ENCODE measurements around the gene ADAMTSL3.

DNA sequence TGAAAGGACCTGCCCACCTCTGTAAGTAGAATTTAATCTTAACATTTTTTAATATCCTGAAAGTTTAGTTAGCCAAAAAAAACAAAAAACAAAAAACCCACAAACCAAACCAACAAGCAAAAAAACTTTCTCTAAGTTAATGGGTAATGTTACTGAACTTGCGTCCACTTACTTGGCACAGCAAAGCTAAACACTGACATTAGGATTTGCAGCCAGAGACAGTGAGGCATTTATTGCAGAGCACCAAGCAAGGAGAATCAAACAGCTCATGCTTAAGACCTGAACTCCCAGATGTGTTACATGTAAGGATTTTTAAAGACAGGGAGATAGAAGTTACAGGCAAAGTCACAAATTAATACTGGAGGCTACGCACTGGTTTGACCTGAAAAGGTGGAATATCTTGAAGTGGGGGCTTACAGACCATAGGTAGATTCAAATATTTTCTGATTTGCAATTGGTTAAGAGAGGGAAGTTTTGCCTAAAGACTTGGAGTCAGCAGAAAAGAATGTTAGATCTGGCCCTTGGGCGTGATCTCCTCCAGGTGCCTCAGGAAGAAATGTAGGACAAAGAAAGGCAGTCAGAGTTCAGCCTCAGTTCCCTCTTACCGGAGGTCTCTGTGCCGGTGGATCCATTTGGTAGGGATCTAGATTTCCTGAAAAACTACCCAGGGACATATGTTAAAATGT is 205.0 kb downstream of the ADAMTSL3 start:
- TF ChIP-seq, protein P1, sequence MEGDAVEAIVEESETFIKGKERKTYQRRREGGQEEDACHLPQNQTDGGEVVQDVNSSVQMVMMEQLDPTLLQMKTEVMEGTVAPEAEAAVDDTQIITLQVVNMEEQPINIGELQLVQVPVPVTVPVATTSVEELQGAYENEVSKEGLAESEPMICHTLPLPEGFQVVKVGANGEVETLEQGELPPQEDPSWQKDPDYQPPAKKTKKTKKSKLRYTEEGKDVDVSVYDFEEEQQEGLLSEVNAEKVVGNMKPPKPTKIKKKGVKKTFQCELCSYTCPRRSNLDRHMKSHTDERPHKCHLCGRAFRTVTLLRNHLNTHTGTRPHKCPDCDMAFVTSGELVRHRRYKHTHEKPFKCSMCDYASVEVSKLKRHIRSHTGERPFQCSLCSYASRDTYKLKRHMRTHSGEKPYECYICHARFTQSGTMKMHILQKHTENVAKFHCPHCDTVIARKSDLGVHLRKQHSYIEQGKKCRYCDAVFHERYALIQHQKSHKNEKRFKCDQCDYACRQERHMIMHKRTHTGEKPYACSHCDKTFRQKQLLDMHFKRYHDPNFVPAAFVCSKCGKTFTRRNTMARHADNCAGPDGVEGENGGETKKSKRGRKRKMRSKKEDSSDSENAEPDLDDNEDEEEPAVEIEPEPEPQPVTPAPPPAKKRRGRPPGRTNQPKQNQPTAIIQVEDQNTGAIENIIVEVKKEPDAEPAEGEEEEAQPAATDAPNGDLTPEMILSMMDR (IDR thresholded peaks at IDR 0.05), result no peak
- TF ChIP-seq CREM (CRISPR knock-in tag; IDR thresholded peaks at IDR 0.05) (no peak), SP1 (CRISPR knock-in tag; conservative IDR thresholded peaks at IDR 0.05) (no peak), NR3C1 (CRISPR knock-in tag; conservative IDR thresholded peaks at IDR 0.05; ENCODE audit: low read depth) (no peak), ZNF138 (CRISPR knock-in tag; conservative IDR thresholded peaks at IDR 0.05) (no peak), NR2C2 (CRISPR knock-in tag; IDR thresholded peaks at IDR 0.05) (no peak), ZNF232 (CRISPR knock-in tag; IDR thresholded peaks at IDR 0.05) (no peak), ESRRA (CRISPR knock-in tag; IDR thresholded peaks at IDR 0.05; ENCODE audit: borderline replicate concordance) (no peak), NR1H2 (CRISPR knock-in tag; IDR thresholded peaks at IDR 0.05) (no peak)
- TF ChIP-seq, protein P2, sequence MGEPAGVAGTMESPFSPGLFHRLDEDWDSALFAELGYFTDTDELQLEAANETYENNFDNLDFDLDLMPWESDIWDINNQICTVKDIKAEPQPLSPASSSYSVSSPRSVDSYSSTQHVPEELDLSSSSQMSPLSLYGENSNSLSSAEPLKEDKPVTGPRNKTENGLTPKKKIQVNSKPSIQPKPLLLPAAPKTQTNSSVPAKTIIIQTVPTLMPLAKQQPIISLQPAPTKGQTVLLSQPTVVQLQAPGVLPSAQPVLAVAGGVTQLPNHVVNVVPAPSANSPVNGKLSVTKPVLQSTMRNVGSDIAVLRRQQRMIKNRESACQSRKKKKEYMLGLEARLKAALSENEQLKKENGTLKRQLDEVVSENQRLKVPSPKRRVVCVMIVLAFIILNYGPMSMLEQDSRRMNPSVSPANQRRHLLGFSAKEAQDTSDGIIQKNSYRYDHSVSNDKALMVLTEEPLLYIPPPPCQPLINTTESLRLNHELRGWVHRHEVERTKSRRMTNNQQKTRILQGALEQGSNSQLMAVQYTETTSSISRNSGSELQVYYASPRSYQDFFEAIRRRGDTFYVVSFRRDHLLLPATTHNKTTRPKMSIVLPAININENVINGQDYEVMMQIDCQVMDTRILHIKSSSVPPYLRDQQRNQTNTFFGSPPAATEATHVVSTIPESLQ (CRISPR knock-in tag; IDR thresholded peaks at IDR 0.05), result no peak
- TF ChIP-seq, protein P3, sequence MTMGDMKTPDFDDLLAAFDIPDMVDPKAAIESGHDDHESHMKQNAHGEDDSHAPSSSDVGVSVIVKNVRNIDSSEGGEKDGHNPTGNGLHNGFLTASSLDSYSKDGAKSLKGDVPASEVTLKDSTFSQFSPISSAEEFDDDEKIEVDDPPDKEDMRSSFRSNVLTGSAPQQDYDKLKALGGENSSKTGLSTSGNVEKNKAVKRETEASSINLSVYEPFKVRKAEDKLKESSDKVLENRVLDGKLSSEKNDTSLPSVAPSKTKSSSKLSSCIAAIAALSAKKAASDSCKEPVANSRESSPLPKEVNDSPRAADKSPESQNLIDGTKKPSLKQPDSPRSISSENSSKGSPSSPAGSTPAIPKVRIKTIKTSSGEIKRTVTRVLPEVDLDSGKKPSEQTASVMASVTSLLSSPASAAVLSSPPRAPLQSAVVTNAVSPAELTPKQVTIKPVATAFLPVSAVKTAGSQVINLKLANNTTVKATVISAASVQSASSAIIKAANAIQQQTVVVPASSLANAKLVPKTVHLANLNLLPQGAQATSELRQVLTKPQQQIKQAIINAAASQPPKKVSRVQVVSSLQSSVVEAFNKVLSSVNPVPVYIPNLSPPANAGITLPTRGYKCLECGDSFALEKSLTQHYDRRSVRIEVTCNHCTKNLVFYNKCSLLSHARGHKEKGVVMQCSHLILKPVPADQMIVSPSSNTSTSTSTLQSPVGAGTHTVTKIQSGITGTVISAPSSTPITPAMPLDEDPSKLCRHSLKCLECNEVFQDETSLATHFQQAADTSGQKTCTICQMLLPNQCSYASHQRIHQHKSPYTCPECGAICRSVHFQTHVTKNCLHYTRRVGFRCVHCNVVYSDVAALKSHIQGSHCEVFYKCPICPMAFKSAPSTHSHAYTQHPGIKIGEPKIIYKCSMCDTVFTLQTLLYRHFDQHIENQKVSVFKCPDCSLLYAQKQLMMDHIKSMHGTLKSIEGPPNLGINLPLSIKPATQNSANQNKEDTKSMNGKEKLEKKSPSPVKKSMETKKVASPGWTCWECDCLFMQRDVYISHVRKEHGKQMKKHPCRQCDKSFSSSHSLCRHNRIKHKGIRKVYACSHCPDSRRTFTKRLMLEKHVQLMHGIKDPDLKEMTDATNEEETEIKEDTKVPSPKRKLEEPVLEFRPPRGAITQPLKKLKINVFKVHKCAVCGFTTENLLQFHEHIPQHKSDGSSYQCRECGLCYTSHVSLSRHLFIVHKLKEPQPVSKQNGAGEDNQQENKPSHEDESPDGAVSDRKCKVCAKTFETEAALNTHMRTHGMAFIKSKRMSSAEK (CRISPR knock-in tag; IDR thresholded peaks at IDR 0.05; ENCODE audit: borderline replicate concordance), result no peak
- TF ChIP-seq, protein P4, sequence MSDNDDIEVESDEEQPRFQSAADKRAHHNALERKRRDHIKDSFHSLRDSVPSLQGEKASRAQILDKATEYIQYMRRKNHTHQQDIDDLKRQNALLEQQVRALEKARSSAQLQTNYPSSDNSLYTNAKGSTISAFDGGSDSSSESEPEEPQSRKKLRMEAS (CRISPR knock-in tag; IDR thresholded peaks at IDR 0.05), result no peak
- TF ChIP-seq, protein P5, sequence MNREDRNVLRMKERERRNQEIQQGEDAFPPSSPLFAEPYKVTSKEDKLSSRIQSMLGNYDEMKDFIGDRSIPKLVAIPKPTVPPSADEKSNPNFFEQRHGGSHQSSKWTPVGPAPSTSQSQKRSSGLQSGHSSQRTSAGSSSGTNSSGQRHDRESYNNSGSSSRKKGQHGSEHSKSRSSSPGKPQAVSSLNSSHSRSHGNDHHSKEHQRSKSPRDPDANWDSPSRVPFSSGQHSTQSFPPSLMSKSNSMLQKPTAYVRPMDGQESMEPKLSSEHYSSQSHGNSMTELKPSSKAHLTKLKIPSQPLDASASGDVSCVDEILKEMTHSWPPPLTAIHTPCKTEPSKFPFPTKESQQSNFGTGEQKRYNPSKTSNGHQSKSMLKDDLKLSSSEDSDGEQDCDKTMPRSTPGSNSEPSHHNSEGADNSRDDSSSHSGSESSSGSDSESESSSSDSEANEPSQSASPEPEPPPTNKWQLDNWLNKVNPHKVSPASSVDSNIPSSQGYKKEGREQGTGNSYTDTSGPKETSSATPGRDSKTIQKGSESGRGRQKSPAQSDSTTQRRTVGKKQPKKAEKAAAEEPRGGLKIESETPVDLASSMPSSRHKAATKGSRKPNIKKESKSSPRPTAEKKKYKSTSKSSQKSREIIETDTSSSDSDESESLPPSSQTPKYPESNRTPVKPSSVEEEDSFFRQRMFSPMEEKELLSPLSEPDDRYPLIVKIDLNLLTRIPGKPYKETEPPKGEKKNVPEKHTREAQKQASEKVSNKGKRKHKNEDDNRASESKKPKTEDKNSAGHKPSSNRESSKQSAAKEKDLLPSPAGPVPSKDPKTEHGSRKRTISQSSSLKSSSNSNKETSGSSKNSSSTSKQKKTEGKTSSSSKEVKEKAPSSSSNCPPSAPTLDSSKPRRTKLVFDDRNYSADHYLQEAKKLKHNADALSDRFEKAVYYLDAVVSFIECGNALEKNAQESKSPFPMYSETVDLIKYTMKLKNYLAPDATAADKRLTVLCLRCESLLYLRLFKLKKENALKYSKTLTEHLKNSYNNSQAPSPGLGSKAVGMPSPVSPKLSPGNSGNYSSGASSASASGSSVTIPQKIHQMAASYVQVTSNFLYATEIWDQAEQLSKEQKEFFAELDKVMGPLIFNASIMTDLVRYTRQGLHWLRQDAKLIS (CRISPR knock-in tag; IDR thresholded peaks at IDR 0.05; ENCODE audit: borderline replicate concordance), result no peak
